ENCODE measurements around the gene B3GALNT2. TPM values are rescaled to one million over a fixed set of nuclear protein-coding genes. Genes with fewer than 3 reads are reported as not detected.

The B3GALNT2 gene
- total and polyA plus RNA-seq, 2 of the 8 experiments (the other 6 are each of a cell fraction or from before 2014, with no cell fraction given), result 15.4 to 39.4 TPM

DNA sequence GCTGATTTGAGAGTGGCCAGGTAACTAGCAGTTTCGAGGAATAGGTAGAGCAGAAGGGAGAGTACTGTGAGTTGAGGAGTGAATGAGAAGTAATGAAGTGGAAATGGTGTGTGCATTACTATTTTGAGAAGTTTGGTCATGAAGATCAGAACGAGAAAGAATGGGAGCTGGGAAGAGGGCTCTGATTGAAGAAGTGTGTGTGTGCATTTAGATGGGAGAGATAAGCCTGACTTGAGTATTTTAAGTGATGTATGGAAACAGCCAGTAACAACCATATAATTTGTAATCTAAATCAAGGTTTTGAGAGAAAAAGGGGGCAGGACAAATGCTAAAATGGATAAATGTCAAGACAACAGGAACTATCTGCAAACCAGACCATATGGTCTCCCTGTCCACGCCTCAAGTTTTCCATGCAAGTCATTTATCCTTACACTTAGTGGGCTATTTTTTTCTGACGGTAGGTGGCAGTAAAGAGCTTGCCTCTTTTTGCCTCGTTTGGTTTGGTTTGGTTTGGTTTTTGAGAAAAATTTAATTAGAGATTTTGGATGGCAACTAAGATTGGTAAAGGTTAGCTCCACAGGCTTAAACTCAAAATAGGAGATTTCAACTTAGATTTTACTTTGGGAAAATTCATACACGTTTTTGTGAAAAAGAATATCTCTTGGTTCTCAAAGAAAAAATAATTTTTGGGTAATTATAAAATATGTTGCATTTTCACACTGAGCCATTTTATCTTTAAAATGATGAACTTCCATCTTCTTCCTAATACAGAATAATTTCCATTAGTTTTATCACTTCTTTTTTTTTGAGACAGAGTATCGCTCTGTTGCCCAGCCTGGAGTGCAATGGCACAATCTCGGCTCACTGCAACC is 9.5 kb upstream of the B3GALNT2 start:
- H4K20me1 ChIP-seq (replicated peaks in 1 of 2; ENCODE audit: control insufficient read depth in 1 of 2, insufficient read depth in 2 of 2, low read length in 2 of 2), result no peaks in the 10 kb centered on the region
- no peaks in the 10 kb centered on the region for H3K79me2 ChIP-seq (ENCODE audit: control insufficient read depth in 1 of 2, insufficient read depth in 2 of 2, low read length in 2 of 2)
- H3K9me3 ChIP-seq (ENCODE audit: insufficient read depth in 2 of 2, low read depth in 1 of 2, low read length in 1 of 2), result no peaks in the 10 kb centered on the region
- FAIRE-seq, result peak; percentile 89
- H3K18ac ChIP-seq (ENCODE audit: extremely low read depth, low read length), result no peak overlapping the region
- no peaks in the 10 kb centered on the region for H3K79me1 ChIP-seq (ENCODE audit: low read depth, low read length)
- POLR2A ChIA-PET (ENCODE audit: partially characterized antibody), result interaction anchor here (1.0 kb wide), 2 partner anchors 9 to 135 kb away, joined by 3 to 5 read pairs; partner anchors contain the start of genes B3GALNT2 and GNG4
- no peak for DNase-seq (ENCODE audit: low read depth in 1 of 2, low spot score in 2 of 2)
- no peak overlapping the region for H2BK20ac ChIP-seq (ENCODE audit: low read length)
- no peak overlapping the region for H4K5ac ChIP-seq (ENCODE audit: insufficient read length, low read depth, low read length)
- no peak overlapping the region for H4K8ac ChIP-seq (ENCODE audit: extremely low read depth, insufficient read depth, low read length)
- H2AFZ ChIP-seq (ENCODE audit: low read length), result no peak overlapping the region
- no peak overlapping the region for H2BK12ac ChIP-seq (ENCODE audit: low read depth, low read length)
- H2AK5ac ChIP-seq (ENCODE audit: low read depth, low read length), result no peak overlapping the region
- CTCF ChIA-PET (ENCODE audit: partially characterized antibody), result interaction anchor here (0.6 to 2.0 kb wide), 32 partner anchors 9 to 1179 kb away, joined by 3 to 14 read pairs (median 4); partner anchors contain the start of gene B3GALNT2
- no peak overlapping the region for H3K4me2 ChIP-seq (ENCODE audit: insufficient read depth in 1 of 2, low read depth in 2 of 2, low read length in 2 of 2)
- no peak overlapping the region for H2BK120ac ChIP-seq (replicated peaks; ENCODE audit: low read depth, low read length)
- H3K56ac ChIP-seq (replicated peaks; ENCODE audit: insufficient read length, low read depth, low read length), result no peak overlapping the region
- H3K4me1 ChIP-seq (replicated peaks in 1 of 4; ENCODE audit: control insufficient read depth in 3 of 4, insufficient read depth in 4 of 4, low read length in 3 of 4), result peaks cover 0 to 3% (median 2%) of the 10 kb centered on the region in 4 experiments; a peak in 2 of 7 replicates
- no peak overlapping the region for H4K91ac ChIP-seq (replicated peaks; ENCODE audit: insufficient read length, low read length)
- no peak overlapping the region for H3K14ac ChIP-seq (ENCODE audit: insufficient read length)
- H2BK15ac ChIP-seq (ENCODE audit: low read length), result no peak overlapping the region
- H3K4me3 ChIP-seq (ENCODE audit: extremely low read depth in 1 of 4, insufficient read depth in 2 of 4, low read depth in 3 of 4, low read length in 4 of 4), result no peak overlapping the region
- WGBS, 2 experiments (ENCODE audit: extremely low coverage in 1 of 2, insufficient coverage in 1 of 2, insufficient read length in 1 of 2, insufficient replicate concordance in 2 of 2, low coverage in 1 of 2, low lambda C conversion rate in 2 of 2, missing lambda C conversion rate in 1 of 2), result 54 to 100% methylated on average over 1 to 8 of the region's 8 CpGs
- no peaks in the 10 kb centered on the region for H3K23me2 ChIP-seq (ENCODE audit: low read depth, low read length)
- no peaks in the 10 kb centered on the region; a peak in 1 of 7 replicates for H3K27me3 ChIP-seq (replicated peaks in 1 of 4; ENCODE audit: control insufficient read depth in 3 of 4, extremely low read depth in 1 of 4, insufficient read depth in 3 of 4, low read length in 3 of 4)
- no peak overlapping the region for H3K23ac ChIP-seq (ENCODE audit: insufficient read length)
- no peak overlapping the region for H3K9ac ChIP-seq (replicated peaks in 1 of 4; ENCODE audit: extremely low read depth in 1 of 4, low read depth in 3 of 4, low read length in 3 of 4)
- H3K27ac ChIP-seq (ENCODE audit: low read depth, low read length), result no peak overlapping the region
- no peak overlapping the region for H2BK5ac ChIP-seq (ENCODE audit: low read depth, low read length)
- no peak overlapping the region for H3K4ac ChIP-seq (replicated peaks; ENCODE audit: insufficient read length, low read depth, low read length)
- H3K36me3 ChIP-seq (ENCODE audit: control insufficient read depth in 2 of 4, insufficient read depth in 4 of 4, low read length in 3 of 4), result no peaks in the 10 kb centered on the region
- TF ChIP-seq EP300 (IDR thresholded peaks at IDR 0.05; ENCODE audit: borderline replicate concordance in 1 of 2, low read depth in 2 of 2, low read length in 2 of 2) (no peak), MAFK (IDR thresholded peaks at IDR 0.05; ENCODE audit: low read depth, low read length) (no peak)

Measured in H1 (cell line).